Activated CD8-positive, alpha-beta memory T cell treated with anti-CD3 and anti-CD28 coated beads for 48 hours (primary cell): ENCODE data around the gene NANOS3.

Experiments
- DNase-seq, 3 experiments: peaks; one replicate each; pipeline ENCODE4 v3.0.0-alpha.2; 2020; ENCODE audit warnings: low read depth in 2 of 3, low spot score in 2 of 3

Gene NANOS3

DNA sequence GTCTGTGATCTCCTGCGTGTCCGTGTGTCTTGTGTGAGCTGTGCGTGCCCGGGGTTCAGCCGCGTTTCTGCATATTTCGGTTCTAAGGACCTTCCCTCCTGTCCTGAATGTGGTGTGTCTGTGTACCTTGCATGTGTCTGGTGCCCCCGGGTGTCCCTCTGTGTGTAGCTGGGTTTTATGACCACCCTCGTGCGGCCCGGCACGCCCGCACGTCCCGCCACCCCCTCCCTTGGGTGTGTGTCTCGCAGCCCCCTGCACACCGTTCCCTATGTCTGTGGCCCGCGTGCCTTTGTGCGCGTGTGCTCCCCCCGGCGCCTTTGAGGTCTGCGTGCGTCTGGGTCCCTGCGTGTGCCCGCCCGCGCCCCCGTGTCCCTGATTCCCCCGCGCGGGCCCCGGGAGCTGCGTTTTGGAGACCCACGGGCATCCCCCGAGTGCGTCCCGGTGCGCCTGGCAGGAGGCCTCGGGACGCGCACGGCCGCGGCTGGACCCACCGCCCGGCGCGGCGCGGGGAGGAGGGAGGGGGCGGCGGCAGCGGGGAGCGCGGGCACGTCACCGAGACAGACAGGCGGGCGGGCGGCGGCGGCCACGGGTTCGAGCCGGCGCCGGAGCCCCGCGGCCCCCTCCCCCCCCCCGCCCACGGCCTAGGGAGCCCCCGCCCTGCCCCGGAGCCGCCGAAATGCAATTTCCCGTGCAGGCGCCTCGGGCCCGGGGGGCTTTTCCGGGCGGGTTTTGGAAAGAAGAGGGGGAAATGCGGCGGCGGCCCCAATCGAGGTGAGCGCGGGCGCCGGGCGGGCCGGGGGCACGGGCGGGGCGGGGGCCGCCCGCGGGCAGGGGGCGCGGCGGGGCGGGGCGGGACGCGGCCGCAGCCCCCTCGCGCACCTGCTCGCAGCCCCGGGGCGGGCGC lies 12.0 kb upstream of the NANOS3 start:
- no peak for DNase-seq

DNA sequence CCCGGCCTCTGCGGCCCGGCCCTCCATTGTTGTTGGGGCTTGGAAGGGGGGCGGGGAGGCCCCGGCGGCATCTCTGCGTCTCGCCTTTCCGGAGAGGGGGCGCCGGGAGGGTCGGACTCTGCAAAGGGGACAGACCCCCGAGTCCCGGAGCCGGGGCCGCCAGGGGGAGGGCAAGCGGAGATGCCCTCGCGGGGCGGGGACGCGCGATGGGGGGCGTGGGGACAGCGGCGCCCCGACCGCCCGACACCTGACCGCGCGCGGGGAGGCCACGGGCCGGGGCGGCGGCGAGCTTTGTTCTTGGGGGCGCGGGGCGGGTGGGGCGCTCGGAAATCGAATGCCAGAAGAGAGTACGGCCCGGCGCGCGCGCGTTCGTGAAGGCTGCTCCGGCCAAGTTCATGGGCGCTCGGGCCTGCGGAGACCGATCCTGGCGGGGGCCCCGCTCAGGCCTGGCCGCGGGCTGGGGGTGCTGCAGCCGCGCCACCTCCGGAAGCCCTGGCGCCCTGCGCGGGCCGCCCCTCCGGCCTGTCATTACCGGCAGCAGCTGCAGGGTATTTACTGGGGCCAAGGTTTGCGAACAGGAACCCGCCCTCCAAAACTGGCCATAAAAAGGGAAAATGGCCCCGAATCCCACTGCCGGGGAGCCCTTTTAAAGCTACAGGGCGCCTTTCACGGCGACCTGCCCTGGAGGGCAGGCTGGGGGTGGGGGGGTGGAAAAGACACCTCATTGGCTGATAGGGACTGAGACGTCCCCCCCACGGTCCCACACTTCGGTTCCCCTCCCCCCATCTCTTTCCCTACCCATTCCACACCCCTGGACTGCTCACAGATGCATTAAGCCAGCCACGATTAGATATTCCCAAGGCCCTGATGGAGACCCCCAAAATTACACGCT lies 11.1 kb upstream of the NANOS3 start:
- DNase-seq = no peak

DNA sequence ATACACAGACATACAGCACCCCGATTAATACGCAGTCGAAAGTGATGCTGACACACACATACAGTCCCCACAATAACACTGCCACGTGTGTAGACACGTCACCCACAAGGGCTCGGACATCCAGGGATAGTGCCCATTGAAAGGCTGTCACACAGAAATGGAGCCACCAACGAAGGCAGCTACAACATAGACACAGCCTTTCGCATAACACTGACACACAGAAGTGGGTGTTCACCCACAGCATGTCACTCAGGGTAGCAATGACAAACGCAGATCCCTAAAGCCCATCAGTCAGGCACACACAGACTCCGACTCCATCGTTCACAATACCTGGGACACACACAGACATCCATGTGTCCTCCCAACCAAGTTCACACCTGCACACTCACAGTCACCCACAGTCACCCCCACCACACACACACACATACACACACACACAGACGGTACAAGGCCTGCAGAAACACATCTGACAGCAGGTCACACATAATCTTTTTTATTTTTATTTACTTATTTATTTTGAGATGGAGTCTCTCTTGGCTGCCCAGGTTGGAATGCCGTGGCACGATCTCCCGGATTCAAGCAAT lies 10.4 kb upstream of the NANOS3 start:
- no peak for DNase-seq

DNA sequence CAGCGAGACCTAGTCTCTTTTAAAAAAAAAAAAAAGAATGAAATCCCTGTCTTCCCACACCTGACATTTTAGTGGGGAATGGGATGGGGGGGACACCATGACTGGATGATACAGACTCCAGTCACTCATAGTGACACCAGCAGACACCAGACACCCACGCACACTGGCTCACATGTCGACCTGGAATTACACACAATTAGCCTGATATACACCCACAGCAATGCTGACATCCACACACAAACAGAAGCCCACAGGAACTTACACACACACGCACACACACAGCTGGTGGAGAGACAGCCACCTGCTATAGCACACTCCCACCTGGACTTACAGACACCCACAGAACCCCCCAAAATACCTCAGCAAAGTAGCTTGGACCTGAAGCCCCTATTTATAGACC lies 8.3 kb upstream of the NANOS3 start:
- DNase-seq = no peak

DNA sequence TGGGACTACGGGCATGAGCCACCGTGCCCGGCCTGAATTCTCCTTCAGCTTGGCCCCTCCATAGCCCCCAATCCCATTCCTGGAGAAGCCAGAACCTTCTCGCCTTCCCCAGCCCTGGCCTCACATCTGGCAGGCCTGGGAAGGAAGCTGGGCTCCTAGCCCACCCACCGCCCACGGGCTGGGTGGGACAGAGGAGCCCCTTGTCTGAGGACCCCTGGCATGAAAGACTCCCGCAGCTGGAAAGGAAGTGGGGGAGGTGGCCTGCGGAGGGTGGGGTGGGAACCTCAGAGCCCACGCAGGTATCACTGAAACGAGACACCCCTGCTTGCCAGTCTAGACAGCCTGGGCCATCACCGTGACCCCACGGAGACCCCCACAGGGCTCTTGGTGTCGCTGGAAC lies 7.7 kb upstream of the NANOS3 start:
- no peak for DNase-seq

DNA sequence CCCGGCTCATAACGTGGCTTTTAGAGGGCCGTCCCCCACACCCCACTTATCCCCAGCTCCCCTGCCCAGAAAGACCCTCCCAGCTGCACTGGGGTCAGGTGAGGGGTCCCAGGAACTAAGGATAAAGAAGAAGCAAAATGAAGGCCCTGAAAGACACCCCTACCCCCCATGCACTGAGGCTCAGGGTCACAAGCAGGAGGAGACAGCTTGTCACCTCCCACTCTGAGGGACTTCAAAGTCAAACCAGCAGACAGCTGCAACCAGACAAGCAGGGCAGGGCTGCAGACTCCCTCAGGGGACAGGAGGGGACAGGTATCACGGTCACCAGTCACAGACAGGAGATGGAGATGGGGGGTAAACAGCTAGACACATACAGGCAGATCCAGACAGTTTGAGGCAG lies 6.1 kb upstream of the NANOS3 start:
- DNase-seq = no peak

DNA sequence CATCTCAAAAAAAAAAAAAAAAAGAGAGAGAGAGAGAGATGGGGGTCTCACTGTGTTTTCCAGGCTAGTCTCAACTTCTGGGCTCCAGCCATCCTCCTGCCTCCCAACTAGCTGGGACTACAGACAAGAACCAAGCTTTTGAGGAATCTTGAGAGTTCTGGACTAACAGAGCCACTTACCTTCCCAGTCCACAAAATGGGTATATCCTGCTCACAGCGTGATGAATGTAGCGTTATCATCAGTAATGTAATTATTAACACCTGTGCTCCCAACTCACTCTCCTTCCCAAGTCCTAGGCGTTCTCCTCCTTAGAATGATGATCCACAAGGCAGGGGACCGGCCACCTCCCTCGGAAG lies 4.6 kb upstream of the NANOS3 start:
- no peak for DNase-seq

DNA sequence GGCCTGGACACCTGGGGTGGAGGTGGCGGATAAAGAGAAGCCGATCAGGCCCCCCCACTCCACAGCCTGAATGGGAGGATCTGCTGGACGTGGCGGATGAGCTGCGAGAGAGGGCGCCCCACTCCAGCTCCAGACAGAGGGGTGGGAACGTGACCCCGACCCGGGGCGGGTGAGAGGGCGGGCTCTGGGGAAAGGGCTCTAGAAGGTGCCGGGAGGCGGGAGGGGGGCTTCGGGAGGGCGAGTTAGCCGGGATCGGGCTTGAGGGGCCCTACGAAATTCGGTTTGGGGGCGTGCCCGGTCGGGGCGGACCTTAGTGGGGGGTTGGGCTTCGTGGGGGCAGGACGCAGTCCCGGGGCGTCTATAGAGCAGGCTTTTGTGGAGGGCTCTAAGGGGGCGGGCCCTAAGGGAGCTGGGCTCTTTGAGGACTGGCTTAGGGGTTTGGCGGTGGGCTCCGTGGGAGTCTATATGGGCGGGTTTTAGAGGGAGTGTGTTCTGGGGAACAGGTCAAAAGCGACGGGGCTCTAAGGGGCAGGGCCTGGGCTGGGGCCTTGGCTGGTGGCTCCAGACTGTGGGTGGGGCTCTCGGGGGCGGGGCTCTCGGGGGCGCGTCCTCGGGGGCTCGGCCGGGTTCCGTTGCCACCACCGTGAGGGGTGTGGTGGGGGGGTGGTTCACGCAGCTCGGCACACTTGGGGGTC lies 4.1 kb upstream of the NANOS3 start:
- DNase-seq = no peak

DNA sequence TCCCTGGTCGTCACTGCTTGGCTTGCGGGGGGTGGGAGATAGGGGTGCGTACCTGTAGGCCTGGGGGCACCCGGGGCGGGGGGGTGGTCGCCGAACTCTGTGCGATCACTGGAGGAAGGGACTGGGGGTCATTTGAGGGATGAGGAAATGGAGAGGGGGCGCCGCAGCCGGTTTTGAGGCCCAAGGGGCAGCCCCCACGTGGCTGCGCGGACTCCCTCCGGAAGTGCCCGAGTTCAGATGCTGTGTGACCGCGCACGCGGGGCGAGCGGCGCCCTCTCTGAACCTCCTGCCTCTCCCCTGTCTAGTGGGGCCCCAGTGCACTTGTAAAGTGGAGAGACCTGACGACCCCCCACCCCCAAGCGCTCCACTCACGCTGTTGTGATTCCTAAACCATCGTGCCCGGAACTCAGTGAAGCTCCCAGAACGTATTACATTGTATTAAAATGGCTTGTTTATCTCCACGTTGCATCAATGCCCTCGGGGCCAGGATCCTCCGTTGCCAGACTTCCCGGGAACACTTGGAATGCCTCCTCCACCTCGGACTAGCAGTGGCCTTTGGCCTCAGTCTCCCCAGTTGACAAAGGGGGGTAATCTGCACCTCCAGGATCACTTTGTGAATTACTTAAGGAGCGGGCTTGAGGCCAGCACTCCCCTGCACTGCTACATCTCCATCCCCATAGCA lies 3.0 kb upstream of the NANOS3 start:
- no peak for DNase-seq

DNA sequence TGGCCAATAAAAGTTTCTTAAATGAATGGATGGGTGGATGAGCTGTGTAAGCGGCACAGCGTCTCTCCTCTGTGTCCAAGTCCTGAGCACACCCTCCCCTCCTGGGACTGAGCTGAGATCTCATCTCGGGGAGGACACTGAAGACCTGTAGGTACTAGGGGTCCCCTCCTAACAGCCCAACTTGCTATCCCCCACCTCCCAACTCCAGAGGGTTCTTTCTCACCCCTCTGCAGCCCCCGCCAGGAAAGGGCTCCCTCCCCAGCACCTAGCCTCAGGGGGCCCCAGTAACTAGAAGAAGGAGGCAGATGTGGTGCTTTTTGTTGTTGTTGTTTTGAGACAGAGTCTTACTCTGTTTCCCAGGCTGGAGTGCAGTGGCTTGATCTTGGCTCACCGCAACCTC lies 1.1 kb upstream of the NANOS3 start:
- DNase-seq = no peak

DNA sequence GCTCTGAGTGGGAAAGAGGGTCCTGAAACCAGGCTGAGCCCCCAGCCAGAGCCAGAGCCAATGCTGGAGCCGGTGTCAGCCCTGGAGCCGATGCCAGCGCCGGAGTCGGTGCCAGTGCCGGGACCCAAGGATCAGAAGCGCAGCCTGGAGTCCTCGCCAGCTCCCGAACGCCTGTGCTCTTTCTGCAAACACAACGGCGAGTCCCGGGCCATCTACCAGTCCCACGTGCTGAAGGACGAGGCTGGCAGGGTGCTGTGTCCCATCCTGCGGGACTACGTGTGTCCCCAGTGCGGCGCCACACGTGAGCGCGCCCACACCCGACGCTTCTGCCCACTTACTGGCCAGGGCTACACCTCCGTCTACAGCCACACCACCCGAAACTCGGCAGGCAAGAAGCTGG lies 369 bp downstream of the NANOS3 start:
- no peak for DNase-seq

DNA sequence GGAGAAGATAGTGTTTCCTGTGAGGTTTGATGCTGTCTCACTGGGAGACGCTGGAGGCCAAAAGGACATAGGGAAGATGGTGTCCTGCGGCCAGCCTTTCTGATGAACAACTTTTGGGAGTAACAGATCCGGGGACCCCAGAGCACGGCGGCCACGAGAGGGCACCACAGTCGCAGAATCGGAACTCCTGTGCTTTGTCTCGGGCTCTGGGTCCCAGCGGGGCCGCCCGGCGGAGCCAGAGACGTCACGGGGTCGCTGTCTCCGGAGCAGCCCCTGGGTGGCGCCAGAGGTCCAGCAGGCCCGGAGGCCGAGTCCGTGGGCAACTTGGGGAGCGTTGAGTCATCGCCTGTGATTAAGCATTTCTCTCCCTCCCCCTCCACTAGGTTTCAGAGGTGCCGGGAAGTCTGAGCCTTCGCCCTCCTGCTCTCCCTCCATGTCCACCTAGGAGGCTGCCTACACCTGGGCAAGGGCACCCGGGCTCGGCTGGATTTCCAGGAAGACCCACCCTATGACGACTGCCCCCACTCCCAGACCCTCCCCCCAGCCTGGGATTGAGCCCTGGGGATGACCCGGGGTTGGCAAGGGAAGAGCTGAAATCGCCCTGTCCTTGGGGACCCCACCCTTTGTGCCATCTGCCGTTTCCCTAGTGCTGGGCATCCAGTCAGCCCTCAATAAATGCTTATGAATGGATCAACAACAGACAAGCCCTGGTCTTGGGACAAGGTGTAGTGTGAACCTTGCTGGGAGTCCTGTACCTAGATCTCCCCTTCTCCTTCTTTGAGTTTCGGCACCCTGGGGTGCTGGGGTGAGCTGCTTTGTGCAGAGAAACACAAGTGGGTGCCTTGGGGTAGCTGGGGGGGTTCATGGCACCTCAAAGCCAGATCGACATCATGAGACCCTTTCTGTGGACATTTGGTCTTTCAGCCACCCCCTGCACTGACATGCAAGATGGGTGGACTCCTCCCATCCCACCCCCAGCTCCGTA lies 3.4 kb downstream of the NANOS3 start:
- DNase-seq = peak; percentile 98 to 99 (median 98)

DNA sequence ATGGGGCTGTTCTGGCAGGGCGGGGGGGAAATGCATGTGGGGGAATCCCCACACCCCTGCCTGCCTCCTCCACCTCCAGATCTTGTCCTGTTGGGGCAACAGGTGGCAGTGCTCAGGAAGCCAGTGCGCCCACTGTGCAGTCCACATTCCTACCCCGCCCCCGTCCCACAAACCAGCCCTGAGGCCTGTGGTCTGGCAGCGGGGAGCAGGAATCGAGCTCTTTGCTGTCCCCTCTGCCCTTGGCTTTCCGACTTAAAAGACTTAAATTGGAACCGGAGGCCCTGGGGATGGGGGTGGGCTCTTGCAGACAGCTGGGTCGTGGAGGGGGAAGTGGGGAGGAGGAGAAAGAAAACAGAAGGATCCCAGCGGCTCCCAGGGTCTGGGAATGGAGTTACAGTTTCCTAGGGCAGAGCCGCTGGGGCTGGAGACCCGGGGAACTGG lies 4.3 kb downstream of the NANOS3 start:
- no peak for DNase-seq

DNA sequence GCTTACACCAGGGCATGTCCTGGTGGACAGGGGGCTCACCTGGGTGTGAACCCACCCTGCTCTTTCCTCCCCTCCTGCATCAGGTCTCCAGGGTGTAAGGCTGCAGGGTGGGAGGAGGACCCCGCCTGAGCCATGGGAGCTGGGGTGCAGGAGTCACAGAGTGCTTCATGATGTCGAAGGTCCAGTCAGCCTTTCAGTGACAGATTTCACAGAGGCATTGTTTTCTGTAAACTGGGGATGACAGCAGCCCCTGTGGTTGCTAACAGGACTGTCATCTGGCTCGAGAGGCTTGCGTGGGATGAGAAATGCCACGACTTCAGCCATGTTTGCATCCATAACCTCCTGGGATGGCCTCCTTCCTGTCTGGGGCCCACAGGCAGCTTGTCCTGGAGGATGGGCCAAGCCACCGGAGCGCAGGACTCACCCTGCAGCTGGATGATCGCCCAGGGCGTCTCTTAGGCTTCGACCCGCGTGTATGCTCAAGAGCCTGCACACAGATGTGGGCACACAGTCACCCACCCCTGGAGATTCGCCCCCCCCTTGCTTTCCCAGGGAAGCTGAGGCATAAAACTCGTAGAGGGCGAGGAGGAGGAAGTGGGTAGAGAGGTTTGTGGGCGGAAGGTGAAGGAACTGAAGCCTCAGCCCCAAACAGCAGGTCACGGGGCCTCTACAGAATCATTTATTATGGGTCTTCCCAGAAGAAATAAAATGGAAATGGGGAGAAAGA lies 4.9 kb downstream of the NANOS3 start:
- no peak for DNase-seq

DNA sequence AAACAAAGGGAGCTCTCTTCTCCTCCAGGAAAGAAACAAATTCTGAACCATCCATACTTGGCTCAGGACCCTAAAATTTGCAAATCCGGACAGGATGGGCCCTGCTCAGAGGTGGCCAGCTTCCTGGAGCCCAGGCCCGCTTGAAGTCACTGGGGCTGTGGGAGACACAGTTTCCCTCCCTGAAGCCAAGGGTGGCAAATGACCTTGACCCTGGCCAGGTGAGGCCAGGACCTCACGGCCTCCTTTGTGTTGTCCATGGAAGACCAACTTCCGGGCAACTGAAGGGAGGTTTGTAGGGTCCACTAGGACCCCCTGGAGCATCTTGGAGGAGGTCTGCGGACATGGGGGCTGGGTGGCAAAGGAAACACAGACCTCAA lies 5.5 kb downstream of the NANOS3 start:
- DNase-seq = no peak

DNA sequence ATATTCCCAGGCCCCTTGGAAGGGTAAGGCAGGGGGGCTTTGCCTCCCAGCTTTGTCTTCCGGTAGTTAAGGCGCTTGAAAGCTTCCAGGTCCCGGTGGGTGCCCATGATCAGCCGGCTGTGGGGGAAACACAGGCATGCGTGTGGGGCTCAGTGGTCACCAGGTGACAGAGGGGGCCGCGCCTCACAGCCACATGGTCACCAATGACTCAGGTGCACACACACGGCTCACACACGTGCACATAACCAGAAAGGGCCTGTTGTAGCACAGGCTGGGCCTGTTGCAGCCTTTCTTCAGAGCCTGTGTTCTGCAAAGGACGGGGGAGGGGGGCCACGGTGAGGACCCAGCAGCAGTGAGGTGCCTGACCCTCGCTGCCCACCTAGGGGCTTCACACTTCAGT lies 5.9 kb downstream of the NANOS3 start:
- no peak for DNase-seq

DNA sequence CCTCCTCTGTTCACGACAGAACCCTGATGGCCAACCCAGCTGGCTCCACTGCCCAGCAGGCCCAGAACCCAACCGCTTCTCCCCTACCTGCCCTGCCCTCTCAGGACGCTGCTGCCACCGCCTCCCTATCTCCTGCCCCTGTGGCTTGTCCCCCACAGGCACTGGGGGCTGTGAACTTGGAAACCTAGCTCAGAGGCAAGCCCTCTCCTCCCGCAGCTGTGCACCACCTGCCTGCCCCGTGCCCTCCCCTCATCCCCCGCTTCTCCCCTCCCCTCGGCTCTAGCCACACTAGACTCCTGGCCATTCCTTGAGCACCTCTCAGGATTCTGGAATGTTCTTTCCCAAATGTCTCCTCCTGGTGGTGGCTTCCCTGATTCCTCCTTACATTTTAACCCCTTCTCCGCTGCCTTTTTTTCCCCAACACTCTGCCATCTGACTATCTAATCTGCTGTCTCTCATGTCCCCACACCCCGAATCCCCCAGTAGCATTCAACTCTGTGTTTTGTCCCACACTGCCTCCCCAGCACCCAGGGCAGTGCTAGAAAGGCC lies 6.7 kb downstream of the NANOS3 start:
- DNase-seq = no peak

DNA sequence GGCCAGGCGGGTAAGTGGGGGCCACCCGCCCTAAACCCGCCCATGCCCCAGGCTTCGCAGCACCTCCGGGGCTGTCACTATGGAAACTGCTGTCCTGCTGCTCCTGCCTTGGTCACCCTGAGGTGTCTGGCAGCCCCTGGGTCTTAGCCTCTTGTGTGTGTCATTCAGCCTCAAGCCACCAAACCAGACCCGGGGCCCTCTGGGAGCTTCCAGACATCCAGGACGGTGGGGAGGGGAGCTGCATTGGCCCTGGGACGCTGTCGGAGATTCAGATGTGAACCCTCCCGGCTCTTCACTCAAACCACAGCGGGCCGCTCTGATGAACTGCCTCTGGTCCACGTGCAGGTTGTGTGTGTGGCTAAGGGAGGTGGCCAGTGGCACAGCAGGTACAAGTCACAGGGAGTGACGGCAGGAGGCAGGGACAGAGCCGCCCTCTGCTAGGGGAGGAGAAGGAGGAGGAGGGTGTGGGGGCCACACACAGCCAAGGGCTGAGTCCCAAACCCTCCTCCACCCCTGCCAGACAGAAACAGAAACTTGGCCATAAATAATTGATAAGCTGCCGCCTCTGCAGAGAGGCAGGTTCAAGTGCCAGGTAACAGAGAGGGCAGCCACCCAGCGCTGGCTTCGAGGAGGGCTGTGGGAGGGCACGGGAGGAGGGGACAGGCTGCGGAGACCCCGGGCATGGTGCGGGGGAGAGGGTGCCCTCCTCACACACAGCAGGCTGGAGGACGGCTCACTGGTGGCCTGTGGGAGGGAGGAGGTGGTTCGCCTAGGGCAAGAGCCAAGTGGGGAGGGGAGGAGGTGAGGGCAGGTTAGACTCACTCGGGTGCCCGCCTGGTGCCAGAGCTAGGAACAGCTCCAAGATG lies 8.0 kb downstream of the NANOS3 start:
- no peak for DNase-seq
